NCI-H2107 treated with DMSO at 0.1 percent for 48 hours (cell line): ENCODE measurements around the gene METTL24.
"Not testable (repeated sequence)": the region's sequence is repeated elsewhere in the genome, so short reads cannot be mapped to it uniquely, and the experiment has no call there.

Experiments
- DNase-seq: peaks from one replicate; lab custom pipeline; 2025; ENCODE audit not compliant: unreplicated experiment; lab: John Stamatoyannopoulos, UW

Gene METTL24

DNA sequence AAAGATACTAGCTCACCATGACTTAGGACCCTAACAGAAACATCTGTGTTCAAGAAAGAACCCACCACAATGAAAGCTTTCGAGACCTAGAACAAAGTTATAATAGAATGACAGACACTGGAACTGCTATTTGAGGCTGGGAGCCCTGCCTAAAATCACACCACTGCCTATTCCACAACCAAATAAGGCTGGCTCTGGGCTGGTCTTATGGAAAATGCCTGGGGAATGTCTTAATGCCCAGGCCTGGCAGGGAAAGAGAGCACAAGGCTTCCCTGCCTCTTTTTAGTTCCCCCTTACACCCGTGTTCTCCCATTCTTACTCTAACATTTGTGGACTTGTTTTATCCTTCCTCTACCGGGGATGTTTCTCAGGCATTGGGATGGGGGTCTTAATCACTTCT is 5.6 kb upstream of the METTL24 start:
- no peak for DNase-seq

DNA sequence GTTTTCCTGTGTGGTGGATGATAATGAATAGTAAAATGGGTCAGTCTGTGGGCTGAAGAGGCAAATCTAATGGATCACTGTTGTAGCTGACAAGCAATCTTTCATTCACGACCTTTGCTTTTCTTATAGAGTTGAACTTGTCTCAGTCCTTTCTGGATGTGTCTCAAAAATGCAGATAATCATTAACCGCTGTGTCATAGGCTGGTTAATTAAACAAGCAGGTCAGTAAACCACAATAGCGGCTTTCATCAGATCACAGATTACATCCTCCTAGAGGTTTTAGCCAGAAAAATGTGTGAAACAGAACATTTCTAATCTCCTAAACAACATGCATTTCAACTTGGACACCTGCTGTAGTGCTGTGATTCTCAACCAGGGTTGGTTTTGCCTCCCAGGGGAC is 2.5 kb upstream of the METTL24 start:
- DNase-seq: no peak

DNA sequence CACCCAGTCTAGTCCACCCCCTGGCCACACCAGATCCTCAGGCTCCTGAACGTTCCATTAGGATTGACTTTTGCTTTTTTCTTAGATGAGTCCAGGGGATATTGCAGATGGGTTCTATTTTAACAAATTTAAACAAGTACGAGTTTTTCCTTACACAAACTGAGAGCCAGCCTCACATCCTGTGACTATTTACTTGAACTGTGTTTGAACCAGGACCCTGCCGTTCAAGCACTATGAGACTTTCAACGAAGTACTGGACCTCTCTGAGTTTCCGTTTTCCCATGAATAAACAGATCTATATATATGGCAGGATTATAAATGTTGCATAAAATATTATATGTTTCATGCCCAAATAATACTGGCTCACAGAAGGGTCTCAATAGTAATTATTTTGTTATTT is 1.4 kb upstream of the METTL24 start:
- no peak for DNase-seq

DNA sequence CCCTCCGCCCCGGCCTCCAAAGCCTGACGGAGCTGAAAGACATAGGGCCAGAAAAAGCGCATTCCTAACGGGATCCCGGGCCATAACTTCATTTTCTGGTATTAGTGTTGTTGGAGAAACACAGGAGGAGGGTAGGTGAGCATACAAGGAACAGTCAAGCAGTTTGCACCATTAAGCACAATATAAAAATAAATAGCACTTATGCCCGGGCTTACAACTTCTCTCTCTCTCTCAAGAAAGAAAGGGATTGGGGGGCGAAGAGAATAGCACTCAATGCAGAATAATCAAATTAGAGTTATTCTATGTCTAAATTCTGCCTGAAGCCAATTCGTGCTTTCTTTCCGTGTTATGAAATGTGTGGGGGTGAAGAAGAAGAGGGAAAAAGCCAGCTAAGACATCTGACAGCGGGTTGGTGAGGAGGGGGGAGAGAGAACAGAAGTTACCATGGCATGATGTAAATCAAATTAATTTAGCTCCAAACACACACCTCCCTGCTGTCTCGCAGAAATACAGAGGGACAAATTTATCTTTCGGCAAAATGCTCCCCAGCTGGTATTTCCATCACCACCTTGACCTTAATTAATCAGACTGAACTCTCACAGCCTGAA is 508 bp upstream of the METTL24 start:
- DNase-seq: no peak

DNA sequence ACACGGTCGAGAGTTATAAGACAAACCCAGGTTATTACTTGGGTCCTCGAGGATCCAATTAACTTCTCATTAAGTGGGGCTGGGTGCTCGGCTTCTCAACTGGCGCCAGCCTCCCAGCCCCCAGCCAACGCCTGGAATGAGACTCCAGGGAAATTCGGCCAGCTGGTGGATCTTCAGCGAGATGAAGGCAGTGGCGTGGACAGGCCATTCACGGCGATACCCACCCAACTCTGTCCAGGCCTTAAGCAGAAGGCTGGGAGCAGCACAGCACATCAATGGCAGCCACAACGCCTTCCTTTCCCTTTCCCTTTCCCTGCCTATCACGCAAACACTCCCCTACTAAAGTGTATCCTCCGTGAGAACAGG is 868 bp downstream of the METTL24 start:
- no peak for DNase-seq

DNA sequence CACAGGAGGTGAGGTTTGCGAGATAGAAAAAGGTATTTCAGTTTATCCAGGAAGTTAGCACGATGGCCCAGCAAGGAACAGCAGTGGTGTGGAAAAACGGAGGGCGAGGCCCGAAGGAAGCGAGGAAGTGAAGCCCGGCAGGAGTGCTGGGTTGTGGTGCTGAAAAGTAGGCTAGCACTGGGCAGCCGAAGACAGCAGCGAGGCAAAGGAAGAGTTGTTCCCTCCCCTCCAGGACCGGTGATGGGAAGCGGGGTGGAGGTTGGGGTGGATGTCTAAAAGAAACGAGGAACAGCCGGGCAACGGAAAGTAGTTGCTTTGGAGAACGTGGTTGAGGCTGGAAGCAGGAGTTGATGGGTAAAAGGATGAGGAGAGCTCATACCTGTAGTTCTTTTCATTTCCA is 1.4 kb downstream of the METTL24 start:
- no peak for DNase-seq

DNA sequence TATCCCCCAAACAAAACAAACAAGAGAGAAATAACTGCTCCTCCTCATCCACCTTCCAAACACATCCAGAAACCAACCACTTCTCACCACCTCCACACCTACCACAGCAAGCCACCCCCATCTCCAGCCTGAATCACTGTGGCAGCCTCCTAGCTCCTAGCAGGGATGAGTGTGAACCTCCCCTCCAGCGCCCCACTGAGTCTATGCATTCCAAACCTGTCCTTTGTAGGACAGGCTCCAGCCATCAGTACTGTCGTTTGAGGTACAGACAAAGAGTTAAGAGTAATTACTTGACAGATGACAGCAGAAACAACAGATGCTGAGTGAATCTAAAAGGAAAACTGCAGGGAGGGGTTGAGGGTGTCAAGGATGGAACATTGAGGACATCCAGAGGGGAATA is 2.4 kb downstream of the METTL24 start:
- no peak for DNase-seq

DNA sequence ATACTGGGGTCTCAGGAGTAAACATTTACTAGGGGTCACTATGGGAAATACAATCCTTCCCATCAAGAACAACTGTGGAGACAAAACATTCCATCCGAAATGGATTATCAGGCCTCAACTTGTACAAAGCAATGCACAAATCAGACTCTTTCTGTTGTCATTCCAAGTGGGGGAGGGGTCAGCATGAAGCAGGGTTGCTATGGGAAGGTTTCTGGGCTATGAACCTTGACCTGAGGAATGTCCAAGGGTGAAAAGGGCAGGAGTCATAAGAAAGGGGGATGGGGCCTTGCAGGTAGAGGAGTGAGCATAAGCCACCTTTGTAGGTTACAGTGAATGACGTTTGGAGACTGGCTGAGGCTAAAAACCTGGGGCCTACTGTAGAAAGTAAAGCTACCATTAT is 3.1 kb downstream of the METTL24 start:
- no peak for DNase-seq

DNA sequence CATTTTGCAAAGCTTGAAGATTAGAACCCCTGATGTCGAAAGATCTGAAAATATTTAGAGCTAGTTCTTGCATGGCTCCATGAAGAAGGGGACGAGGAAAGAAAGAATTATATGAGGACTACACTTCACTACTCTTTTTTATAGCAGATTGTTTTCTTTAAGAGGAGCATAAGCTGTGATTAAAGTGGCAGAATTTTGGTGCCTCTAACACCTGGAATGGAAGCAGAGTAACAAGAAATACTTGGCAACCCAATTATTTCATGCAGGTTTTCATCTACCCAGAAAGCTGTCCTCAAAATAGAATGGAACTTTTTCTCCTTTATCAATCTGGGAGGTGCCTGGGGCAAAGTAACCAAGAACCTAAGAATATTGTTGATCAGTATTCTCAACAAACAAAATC is 4.0 kb downstream of the METTL24 start:
- DNase-seq: no peak

DNA sequence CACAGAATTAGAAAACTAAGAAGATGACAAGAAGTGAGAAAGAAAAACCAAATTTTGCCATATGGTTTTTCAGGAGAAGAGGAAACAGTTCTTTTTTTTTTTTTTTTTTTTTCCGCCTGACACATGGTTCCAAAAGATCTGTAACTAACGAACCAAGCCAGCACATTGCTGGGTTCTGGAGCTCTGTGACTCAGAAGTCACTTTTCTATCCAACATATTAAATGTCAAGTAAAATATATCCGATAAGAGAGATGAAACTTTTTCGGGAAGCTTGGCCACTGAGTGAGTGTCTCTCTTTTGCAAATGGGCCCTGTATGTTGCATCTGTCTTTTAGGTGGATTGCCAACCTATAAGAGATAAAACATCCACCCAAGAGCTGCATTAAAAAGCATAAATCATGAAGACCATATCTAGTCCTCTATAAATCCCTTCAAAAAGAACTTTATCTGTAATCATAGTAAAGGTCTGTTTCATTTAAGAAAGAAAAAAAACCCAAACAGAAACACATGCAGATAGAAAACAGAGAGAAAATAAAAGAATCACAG is 4.6 kb downstream of the METTL24 start:
- no peak for DNase-seq

DNA sequence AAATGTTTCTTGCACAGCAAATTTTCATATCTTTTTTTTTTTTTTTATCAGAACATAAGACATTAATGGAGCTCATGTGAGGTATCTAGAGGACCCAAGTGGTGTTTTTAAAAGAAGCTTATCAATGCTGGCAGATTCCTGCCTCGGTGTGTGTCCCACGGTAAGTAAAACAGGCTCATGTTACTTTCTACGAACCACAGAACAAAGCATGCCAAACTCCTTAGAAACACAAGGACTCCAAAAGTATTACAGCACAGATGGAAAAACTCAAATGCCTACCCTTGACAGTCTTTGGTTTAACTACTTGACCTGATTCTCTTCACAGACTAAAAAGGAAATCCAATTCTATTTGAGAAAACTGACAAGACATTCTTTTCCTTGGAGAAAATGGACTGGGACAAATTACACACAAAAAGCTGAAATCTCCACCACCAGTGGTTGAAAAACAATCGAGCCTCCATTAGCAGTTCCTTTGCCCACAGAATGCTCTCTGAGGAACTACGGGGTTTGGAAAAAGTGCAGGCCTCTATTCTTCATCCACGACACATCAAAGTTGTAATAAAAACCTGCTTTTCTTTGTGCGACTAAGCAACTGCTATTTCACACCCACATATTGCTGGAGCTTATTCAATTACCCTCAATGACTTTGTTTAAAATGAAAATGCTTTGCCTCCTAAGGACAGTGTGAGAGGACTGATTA is 5.4 kb downstream of the METTL24 start:
- peak; percentile 68 for DNase-seq

DNA sequence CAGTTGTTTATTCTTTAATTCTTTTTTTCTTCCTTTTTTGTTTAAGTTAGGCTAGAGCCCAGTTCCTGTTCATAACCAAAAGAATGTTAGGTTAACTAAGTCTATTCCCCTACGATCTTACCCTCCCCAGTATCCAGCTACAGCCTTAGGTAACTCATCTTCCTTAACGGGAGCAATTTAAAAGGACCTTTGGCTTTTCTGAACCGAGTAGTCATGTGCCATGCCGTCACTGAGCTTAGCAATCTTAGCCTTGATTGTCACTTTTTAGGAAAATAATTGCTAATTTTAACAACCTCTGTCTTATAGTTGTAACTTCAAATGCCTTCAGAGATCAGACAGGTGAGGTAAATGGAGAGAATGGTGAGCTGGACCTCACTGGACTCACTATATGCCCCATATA is 6.2 kb downstream of the METTL24 start:
- no peak for DNase-seq

DNA sequence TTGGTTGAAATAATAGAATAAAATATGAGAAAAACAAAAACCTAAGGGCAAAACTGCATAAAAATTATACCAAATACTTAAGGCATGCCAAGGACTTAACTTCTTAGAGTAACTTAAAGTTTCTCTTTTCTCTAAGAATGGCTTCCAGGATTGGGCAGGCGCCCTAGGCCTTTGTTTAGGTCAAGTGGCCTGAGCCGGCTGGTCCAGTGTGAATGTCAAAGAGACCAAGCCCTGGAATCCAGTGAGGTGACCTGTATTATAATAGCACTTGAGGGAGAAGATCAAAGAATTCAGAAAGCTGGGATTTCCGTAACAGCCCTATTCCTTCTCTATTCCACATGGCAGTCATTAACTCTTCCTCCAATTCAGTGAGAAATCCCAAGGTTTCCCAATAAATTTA is 6.6 kb downstream of the METTL24 start:
- DNase-seq: no peak

DNA sequence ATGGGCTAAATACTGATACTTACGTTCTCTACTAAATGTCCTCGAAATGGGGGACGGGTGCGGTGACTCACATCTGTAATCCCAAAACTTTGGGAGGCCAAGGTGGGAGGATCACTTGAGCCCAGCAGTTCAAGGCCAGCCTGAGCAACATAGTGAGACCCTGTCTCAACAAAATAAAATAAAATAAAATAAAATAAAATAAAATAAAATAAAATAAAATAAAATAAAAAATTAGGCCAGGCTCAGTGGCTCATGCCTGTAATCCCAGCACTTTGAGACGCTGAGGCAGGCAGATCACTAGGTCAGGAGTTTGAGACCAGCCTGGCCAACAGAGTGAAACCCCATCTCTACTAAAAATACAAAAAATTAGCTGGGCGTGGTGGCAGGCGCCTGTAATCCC is 7.6 kb downstream of the METTL24 start:
- DNase-seq: not testable (repeated sequence)

DNA sequence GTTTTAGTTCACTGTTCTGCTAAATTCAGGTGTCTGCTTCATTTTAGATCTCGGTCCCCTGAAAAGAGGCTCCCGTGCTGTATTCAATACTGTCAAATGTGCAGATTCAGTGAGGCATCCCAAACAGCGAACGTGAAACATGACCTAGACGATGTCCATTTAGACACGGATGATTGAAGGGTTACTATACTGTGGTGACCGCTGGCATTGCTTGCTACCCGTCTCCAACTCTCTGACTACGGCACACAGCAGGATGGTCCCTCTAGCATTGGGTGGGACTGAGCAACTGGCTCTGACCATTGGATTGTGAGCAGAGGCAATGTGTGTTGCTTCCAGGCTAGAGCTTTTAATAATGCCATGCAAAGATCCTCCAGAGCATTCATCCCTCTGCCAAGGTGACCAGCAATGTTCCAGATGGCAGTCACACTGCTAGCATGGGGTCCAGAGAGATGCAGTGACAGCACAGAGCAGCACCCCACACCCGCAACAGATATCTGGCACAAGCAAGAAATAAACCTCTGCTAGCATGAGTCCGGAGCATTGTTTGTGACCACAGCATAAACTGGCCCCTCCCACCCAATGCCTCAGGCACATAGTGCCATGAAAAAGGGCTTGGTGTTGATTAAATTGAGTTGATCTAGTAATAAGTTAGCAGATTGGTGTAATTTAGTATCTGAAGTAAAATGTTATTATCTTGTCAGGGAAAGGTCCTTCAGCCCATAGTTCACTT is 9.0 kb downstream of the METTL24 start:
- DNase-seq: no peak

DNA sequence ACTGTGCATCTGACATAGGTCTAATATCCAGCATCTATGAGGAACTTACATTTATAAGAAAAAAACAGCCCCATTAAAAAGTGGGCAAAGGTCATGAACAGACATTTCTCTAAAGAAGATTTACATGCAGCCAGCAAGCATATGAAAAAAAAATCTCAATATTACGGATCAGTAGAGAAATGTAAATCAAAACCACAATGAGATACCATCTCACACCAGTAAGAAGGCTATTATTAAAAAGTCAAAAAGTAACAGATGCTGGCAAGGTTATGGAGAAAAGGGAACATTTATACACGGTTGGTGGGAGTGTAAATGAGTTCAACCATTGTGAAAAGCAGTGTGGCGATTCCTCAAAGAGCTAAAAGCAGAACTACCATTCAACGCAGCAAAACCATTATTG is 13.1 kb downstream of the METTL24 start:
- DNase-seq: no peak

DNA sequence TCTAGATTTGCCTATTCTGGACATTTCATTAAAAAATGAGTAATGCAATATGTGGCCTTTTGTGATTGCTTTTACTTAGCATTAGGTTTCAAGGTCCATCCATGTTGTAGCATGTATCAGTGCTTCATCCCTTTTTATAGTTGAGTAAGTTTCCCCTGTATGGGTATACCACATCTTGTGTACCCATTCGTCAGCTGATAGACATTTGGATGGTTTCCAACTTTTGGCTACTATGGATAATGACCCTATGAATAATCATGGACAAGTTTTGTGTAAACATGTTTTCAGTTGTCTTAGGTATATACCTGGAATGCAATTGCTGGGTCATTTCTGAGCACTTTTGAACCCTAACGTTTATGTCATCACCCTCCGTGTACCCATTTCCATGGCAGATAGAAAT is 15.4 kb downstream of the METTL24 start:
- DNase-seq: no peak

DNA sequence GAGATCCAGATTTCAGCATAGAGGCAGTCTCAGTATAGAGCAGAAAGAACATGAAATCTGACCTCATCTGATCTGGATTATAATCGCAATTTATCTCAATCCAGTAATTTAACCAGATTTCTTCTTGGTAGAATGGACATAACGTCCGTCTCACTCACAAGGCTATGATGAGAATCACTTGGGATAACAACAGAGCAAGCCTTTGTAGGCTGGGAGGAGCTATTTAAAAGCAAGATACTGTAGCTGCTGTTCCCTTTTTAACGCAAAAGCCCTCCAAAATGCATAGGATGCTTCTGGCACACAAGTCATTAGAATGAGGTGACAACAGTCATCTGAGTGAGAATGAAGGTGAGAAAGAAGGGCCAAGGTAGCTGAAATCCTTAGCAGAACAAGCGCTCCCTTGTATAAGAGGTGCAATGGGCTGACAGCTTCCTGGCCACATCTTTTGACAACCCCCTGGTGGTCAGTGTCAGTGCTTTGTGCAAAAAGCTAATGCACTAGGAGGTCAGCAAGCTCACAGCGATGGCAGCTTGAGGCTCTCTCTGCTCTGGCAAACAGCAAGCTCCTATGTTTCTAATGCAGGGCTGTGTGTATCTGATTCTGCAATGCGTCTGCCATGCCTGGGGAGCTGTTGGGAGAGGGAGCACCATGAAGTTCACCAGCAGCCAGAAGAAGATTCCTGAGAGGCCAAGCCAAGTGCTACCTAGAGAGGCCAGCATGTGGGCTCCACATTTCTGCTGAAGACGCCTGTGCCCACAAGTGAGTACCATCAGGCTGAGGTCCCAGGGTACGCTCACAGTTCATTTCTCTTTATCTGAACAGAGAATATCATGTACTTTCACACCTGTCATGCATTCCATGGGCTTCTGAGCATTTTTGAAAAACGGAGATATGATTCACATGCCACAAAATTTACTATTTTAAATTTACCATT is 16.2 kb downstream of the METTL24 start:
- no peak for DNase-seq

DNA sequence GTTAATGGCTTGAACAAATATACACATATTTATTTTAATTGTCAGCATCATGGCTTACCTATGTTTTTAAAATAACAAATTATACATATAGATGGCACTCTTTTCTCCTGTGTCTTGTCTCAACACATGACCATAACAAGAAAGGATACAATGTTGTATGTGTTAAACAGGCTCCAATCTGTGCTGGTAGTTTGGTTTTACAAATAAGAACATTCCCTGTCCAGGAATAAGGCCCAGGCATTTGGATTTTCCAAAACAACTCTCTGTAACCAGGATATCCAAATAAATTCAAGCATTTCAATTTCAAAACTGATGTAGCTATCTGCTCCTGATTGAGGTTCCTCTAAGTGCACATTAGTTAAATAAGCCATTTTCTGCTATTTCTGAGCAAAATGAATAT is 17.1 kb downstream of the METTL24 start:
- DNase-seq: no peak

DNA sequence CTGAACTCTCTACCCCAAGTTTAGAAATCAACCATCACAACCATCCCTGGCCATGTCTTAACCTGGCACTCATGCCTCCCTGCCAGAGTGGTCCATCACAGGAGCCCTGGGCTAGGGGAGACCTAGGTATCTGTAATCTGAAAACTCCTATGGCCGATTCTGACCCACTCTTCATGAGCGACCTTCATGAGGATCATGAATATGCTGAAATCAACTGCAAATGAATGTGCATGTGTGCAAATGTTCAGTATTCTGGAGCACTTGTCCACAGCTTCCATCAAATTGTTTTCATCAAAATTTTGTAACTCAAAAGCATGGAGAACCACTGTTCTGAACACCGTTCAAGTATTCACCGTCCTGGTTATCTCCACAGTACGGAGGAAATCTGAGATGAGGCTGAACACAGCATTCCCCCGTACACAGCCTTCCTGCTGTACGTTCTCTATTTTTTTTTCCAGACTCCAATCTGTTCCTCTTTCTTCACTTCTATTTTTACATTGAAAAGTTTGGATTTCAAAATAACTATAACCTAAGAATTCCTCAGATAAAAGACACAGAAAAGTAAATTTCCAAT is 17.7 kb downstream of the METTL24 start:
- no peak for DNase-seq
